SKM-1 (cell line): ENCODE results near the gene NCKAP5L.
"Not testable (repeated sequence)": the region's sequence is repeated elsewhere in the genome, so short reads cannot be mapped to it uniquely, and the experiment has no call there.

ENCODE experiments used
- DNase-seq: peaks from one replicate; lab custom pipeline; 2025; ENCODE audit not compliant: unreplicated experiment; lab: John Stamatoyannopoulos, UW

The NCKAP5L gene

GRCh38 chr12:49866859-49867569, 38.8 kb upstream of the NCKAP5L start:
- no peak for DNase-seq

GRCh38 chr12:49865782-49866135, 37.5 kb upstream of the NCKAP5L start:
- no peak for DNase-seq

- DNase-seq = no peak
Observed at GRCh38 chr12:49865109-49865781, 37.0 kb upstream of the NCKAP5L start.

GRCh38 chr12:49864798-49865090, 36.5 kb upstream of the NCKAP5L start:
- DNase-seq = no peak

- no peak for DNase-seq
Observed at GRCh38 chr12:49863946-49864797, 36.0 kb upstream of the NCKAP5L start.

- DNase-seq = not testable (repeated sequence)
Observed at GRCh38 chr12:49860921-49861320, 32.7 kb upstream of the NCKAP5L start.

GRCh38 chr12:49855890-49856289, 27.7 kb upstream of the NCKAP5L start:
- DNase-seq = not testable (repeated sequence)

- no peak for DNase-seq
Observed at GRCh38 chr12:49854976-49855375, 26.8 kb upstream of the NCKAP5L start.

GRCh38 chr12:49853671-49854070, 25.5 kb upstream of the NCKAP5L start:
- no peak for DNase-seq

- DNase-seq = no peak
Observed at GRCh38 chr12:49847161-49847560, 18.9 kb upstream of the NCKAP5L start.

GRCh38 chr12:49846032-49846431, 17.8 kb upstream of the NCKAP5L start:
- DNase-seq = no peak

- no peak for DNase-seq
Observed at GRCh38 chr12:49843876-49844437, 15.7 kb upstream of the NCKAP5L start.

- no peak for DNase-seq
Observed at GRCh38 chr12:49843411-49843810, 15.2 kb upstream of the NCKAP5L start.

GRCh38 chr12:49842519-49843352, 14.5 kb upstream of the NCKAP5L start, which contains the start of gene BCDIN3D:
Gene BCDIN3D (minus strand): TSS chr12:49843106. CDS start chr12:49843087, 19 bp downstream.
- DNase-seq = peak; percentile 35

- DNase-seq = no peak
Observed at GRCh38 chr12:49838973-49839633, 10.9 kb upstream of the NCKAP5L start.

- DNase-seq = no peak
Observed at GRCh38 chr12:49832836-49833421, 4.7 kb upstream of the NCKAP5L start.

- no peak for DNase-seq
Observed at GRCh38 chr12:49831717-49832116, 3.5 kb upstream of the NCKAP5L start.

GRCh38 chr12:49827401-49828099, 663 bp downstream of the NCKAP5L start:
- DNase-seq = no peak

- no peak for DNase-seq
Observed at GRCh38 chr12:49827051-49827400, 1.2 kb downstream of the NCKAP5L start.
